NT2/D1 (cell line): ENCODE data around the gene DOCK3.

Source experiments
- SUZ12 ChIP-seq: IDR thresholded peaks from 2 replicates; pipeline ENCODE4 v1.6.1; 2011; ENCODE audit not compliant: insufficient read length, insufficient read depth; ENCODE audit errors: extremely low read depth
- YY1 ChIP-seq: IDR thresholded peaks from 2 replicates; pipeline ENCODE4 v1.6.1; 2011; ENCODE audit not compliant: insufficient read length, insufficient read depth
- ZNF274 ChIP-seq: IDR thresholded peaks from 2 replicates; pipeline ENCODE4 v1.6.1; 2011; ENCODE audit warnings: mild to moderate bottlenecking, low read depth, low read length

- TF ChIP-seq YY1: no peak
- no peak for TF ChIP-seq ZNF274
- TF ChIP-seq SUZ12: no peak
These were observed 499.0 kb downstream of the DOCK3 start for GRCh38 chr3:51173518-51174271.
